ENCODE measurements around the gene EEF1AKMT2.

The EEF1AKMT2 gene

GRCh38 chr10:124743191-124744101, 48.2 kb downstream of the EEF1AKMT2 start:
- Histone ChIP-seq H3K27me3 (ENCODE audit: low read depth, low read length) (no peaks in the 10 kb centered on the region), H3K36me3 (ENCODE audit: control insufficient read depth in 1 of 2, insufficient read depth in 2 of 2, low read length in 2 of 2) (peaks cover 3 to 6% of the 10 kb centered on the region in 2 donors), H3K27ac (ENCODE audit: low read length) (peak overlapping the region; percentile 58), H3K4me3 (ENCODE audit: low read depth in 1 of 2, low read length in 2 of 2) (peak overlapping the region; percentile 49 to 88), H3K9me3 (ENCODE audit: control insufficient read depth in 1 of 2, low read length in 2 of 2) (no peaks in the 10 kb centered on the region), H3K4me1 (ENCODE audit: control insufficient read depth in 1 of 2, insufficient read depth in 2 of 2, low read length in 2 of 2) (peaks cover 53 to 55% of the 10 kb centered on the region in 2 donors)

- Histone ChIP-seq H3K4me1 (ENCODE audit: control insufficient read depth in 1 of 2, insufficient read depth in 2 of 2, low read length in 2 of 2) (peaks cover 55 to 64% of the 10 kb centered on the region in 2 donors), H3K36me3 (ENCODE audit: control insufficient read depth in 1 of 2, insufficient read depth in 2 of 2, low read length in 2 of 2) (no peaks in the 10 kb centered on the region)
Observed at GRCh38 chr10:124742413-124743190, 49.1 kb downstream of the EEF1AKMT2 start.

GRCh38 chr10:124741922-124742412, 49.7 kb downstream of the EEF1AKMT2 start:
- Histone ChIP-seq H3K27ac (ENCODE audit: low read length) (peak overlapping the region; percentile 88), H3K4me1 (ENCODE audit: control insufficient read depth in 1 of 2, insufficient read depth in 2 of 2, low read length in 2 of 2) (peaks cover 61 to 70% of the 10 kb centered on the region in 2 donors), H3K36me3 (ENCODE audit: control insufficient read depth in 1 of 2, insufficient read depth in 2 of 2, low read length in 2 of 2) (no peaks in the 10 kb centered on the region), H3K27me3 (ENCODE audit: low read depth, low read length) (no peaks in the 10 kb centered on the region), H3K4me3 (ENCODE audit: low read depth in 1 of 2, low read length in 2 of 2) (peak overlapping the region; percentile 78 to 88), H3K9me3 (ENCODE audit: control insufficient read depth in 1 of 2, low read length in 2 of 2) (no peaks in the 10 kb centered on the region)

More at GRCh38 chr10:124742413-124743190, 49.1 kb downstream of the EEF1AKMT2 start:
- Histone ChIP-seq H3K4me3 (ENCODE audit: low read depth in 1 of 2, low read length in 2 of 2) (peak overlapping the region; percentile 78 to 88), H3K9me3 (ENCODE audit: control insufficient read depth in 1 of 2, low read length in 2 of 2) (no peaks in the 10 kb centered on the region), H3K27me3 (ENCODE audit: low read depth, low read length) (no peaks in the 10 kb centered on the region), H3K27ac (ENCODE audit: low read length) (peak overlapping the region; percentile 88)

GRCh38 chr10:124741281-124741921, 50.3 kb downstream of the EEF1AKMT2 start:
- Histone ChIP-seq H3K36me3 (ENCODE audit: control insufficient read depth in 1 of 2, insufficient read depth in 2 of 2, low read length in 2 of 2) (no peaks in the 10 kb centered on the region), H3K4me1 (ENCODE audit: control insufficient read depth in 1 of 2, insufficient read depth in 2 of 2, low read length in 2 of 2) (peaks cover 67 to 76% of the 10 kb centered on the region in 2 donors), H3K4me3 (ENCODE audit: low read depth in 1 of 2, low read length in 2 of 2) (peak overlapping the region; percentile 78 to 88), H3K27me3 (ENCODE audit: low read depth, low read length) (no peaks in the 10 kb centered on the region), H3K27ac (ENCODE audit: low read length) (peak overlapping the region; percentile 88), H3K9me3 (ENCODE audit: control insufficient read depth in 1 of 2, low read length in 2 of 2) (no peaks in the 10 kb centered on the region)

GRCh38 chr10:124740369-124741280, 51.1 kb downstream of the EEF1AKMT2 start:
- Histone ChIP-seq H3K4me1 (ENCODE audit: control insufficient read depth in 1 of 2, insufficient read depth in 2 of 2, low read length in 2 of 2) (peaks cover 68 to 81% of the 10 kb centered on the region in 2 donors), H3K27ac (ENCODE audit: low read length) (peak overlapping the region; percentile 88), H3K27me3 (ENCODE audit: low read depth, low read length) (no peaks in the 10 kb centered on the region), H3K9me3 (ENCODE audit: control insufficient read depth in 1 of 2, low read length in 2 of 2) (no peaks in the 10 kb centered on the region), H3K36me3 (ENCODE audit: control insufficient read depth in 1 of 2, insufficient read depth in 2 of 2, low read length in 2 of 2) (no peaks in the 10 kb centered on the region), H3K4me3 (ENCODE audit: low read depth in 1 of 2, low read length in 2 of 2) (peak overlapping the region; percentile 78 to 88)

- Histone ChIP-seq H3K4me1 (ENCODE audit: control insufficient read depth in 1 of 2, insufficient read depth in 2 of 2, low read length in 2 of 2) (peaks cover 64 to 81% of the 10 kb centered on the region in 2 donors), H3K4me3 (ENCODE audit: low read depth in 1 of 2, low read length in 2 of 2) (peak overlapping the region in 1 of 2 donors; percentile 78), H3K9me3 (ENCODE audit: control insufficient read depth in 1 of 2, low read length in 2 of 2) (no peaks in the 10 kb centered on the region), H3K27me3 (ENCODE audit: low read depth, low read length) (no peaks in the 10 kb centered on the region), H3K36me3 (ENCODE audit: control insufficient read depth in 1 of 2, insufficient read depth in 2 of 2, low read length in 2 of 2) (no peaks in the 10 kb centered on the region), H3K27ac (ENCODE audit: low read length) (peak overlapping the region; percentile 88)
Observed at GRCh38 chr10:124739986-124740368, 51.7 kb downstream of the EEF1AKMT2 start.

GRCh38 chr10:124739119-124739921, 52.4 kb downstream of the EEF1AKMT2 start:
- no peaks in the 10 kb centered on the region for H3K9me3 ChIP-seq (ENCODE audit: control insufficient read depth in 1 of 2, low read length in 2 of 2)
- peak overlapping the region; percentile 88 for H3K27ac ChIP-seq (ENCODE audit: low read length)
- H3K36me3 ChIP-seq (ENCODE audit: control insufficient read depth in 1 of 2, insufficient read depth in 2 of 2, low read length in 2 of 2) = no peaks in the 10 kb centered on the region
- H3K4me3 ChIP-seq (ENCODE audit: low read depth in 1 of 2, low read length in 2 of 2) = peak overlapping the region in 1 of 2 donors; percentile 3
- peaks cover 65 to 85% of the 10 kb centered on the region in 2 donors for H3K4me1 ChIP-seq (ENCODE audit: control insufficient read depth in 1 of 2, insufficient read depth in 2 of 2, low read length in 2 of 2)
- H3K27me3 ChIP-seq (ENCODE audit: low read depth, low read length) = no peaks in the 10 kb centered on the region

GRCh38 chr10:124738441-124738840, 53.2 kb downstream of the EEF1AKMT2 start:
- no peaks in the 10 kb centered on the region for H3K9me3 ChIP-seq (ENCODE audit: control insufficient read depth in 1 of 2, low read length in 2 of 2)
- no peaks in the 10 kb centered on the region for H3K27me3 ChIP-seq (ENCODE audit: low read depth, low read length)
- no peaks in the 10 kb centered on the region for H3K36me3 ChIP-seq (ENCODE audit: control insufficient read depth in 1 of 2, insufficient read depth in 2 of 2, low read length in 2 of 2)
- H3K4me3 ChIP-seq (ENCODE audit: low read depth in 1 of 2, low read length in 2 of 2) = no peak overlapping the region
- peaks cover 74 to 94% of the 10 kb centered on the region in 2 donors for H3K4me1 ChIP-seq (ENCODE audit: control insufficient read depth in 1 of 2, insufficient read depth in 2 of 2, low read length in 2 of 2)
- H3K27ac ChIP-seq (ENCODE audit: low read length) = peak overlapping the region; percentile 72

- Histone ChIP-seq H3K27ac (ENCODE audit: low read length) (peak overlapping the region; percentile 72), H3K27me3 (ENCODE audit: low read depth, low read length) (no peaks in the 10 kb centered on the region), H3K9me3 (ENCODE audit: control insufficient read depth in 1 of 2, low read length in 2 of 2) (no peaks in the 10 kb centered on the region), H3K36me3 (ENCODE audit: control insufficient read depth in 1 of 2, insufficient read depth in 2 of 2, low read length in 2 of 2) (no peaks in the 10 kb centered on the region), H3K4me1 (ENCODE audit: control insufficient read depth in 1 of 2, insufficient read depth in 2 of 2, low read length in 2 of 2) (peaks cover 81 to 99% of the 10 kb centered on the region in 2 donors), H3K4me3 (ENCODE audit: low read depth in 1 of 2, low read length in 2 of 2) (no peak overlapping the region)
Observed at GRCh38 chr10:124737708-124738107, 54.0 kb downstream of the EEF1AKMT2 start.

All from muscle layer of duodenum (tissue), 2 donors.